Duodenal mucosa (tissue), 2 donors: ENCODE results near the gene NDOR1.

ENCODE experiments used
- H3K27ac ChIP-seq: one replicate; pipeline ENCODE4 v1.7.0; 2013; ENCODE audit warnings: low read depth, low read length
- H3K27me3 ChIP-seq, 2 donors: one replicate each; pipeline ENCODE4 v1.7.0; 2013; ENCODE audit warnings: low read length in 2 of 2, control low read depth in 1 of 2; ENCODE audit not compliant: insufficient read depth in 2 of 2, control insufficient read depth in 1 of 2
- H3K36me3 ChIP-seq, 2 donors: one replicate each; pipeline ENCODE4 v1.7.0; 2013; ENCODE audit warnings: low read length in 2 of 2, control low read depth in 1 of 2; ENCODE audit not compliant: insufficient read depth in 2 of 2, control insufficient read depth in 1 of 2
- H3K4me1 ChIP-seq, 2 donors: one replicate each; pipeline ENCODE4 v1.7.0; 2013; ENCODE audit warnings: low read length in 2 of 2, control low read depth in 1 of 2; ENCODE audit not compliant: insufficient read depth in 2 of 2, control insufficient read depth in 1 of 2
- H3K4me3 ChIP-seq, 2 donors: one replicate each; pipeline ENCODE4 v1.7.0; 2013; ENCODE audit warnings: low read length in 2 of 2, low read depth in 1 of 2
- H3K9ac ChIP-seq, 2 donors: one replicate each; pipeline ENCODE4 v1.7.0; 2013; ENCODE audit warnings: low read length in 2 of 2, low read depth in 1 of 2
- H3K9me3 ChIP-seq, 2 donors: one replicate each; pipeline ENCODE4 v1.7.0; 2013; ENCODE audit warnings: low read length in 2 of 2, control low read depth in 1 of 2; ENCODE audit not compliant: control insufficient read depth in 1 of 2

The NDOR1 gene

DNA sequence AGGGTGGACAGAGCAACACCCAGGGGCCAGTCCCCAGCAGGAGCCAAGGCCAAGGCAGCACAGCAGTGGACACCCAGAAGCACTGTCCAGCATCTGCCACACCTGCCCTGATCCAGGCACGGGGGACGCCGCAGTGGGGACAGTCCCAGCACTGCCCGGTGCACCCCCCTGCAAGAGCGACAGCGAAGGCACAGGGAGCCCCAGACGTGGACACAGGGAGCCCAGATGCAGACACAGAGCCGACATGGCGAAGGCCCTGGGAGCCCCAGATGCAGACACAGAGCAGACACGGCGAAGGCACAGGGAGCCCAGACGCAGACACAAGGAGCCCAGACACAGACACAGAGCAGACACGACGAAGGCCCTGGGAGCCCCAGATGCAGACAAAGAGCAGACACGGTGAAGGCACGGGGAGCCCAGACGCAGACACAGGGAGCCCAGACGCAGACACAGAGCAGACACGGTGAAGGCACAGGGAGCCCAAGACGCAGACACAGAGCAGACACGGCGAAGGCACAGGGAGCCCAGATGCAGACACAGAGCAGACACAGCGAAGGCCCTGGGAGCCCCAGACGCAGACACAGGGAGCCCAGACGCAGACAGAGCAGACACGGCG, 21.4 kb upstream of the NDOR1 start:
- Histone ChIP-seq H3K4me3 (no peak overlapping the region), H3K27me3 (no peaks in the 10 kb centered on the region), H3K27ac (no peak overlapping the region), H3K36me3 (peaks cover 24 to 78% of the 10 kb centered on the region in 2 donors), H3K9me3 (no peaks in the 10 kb centered on the region), H3K9ac (no peak overlapping the region), H3K4me1 (peaks cover 18 to 25% of the 10 kb centered on the region in 2 donors)

DNA sequence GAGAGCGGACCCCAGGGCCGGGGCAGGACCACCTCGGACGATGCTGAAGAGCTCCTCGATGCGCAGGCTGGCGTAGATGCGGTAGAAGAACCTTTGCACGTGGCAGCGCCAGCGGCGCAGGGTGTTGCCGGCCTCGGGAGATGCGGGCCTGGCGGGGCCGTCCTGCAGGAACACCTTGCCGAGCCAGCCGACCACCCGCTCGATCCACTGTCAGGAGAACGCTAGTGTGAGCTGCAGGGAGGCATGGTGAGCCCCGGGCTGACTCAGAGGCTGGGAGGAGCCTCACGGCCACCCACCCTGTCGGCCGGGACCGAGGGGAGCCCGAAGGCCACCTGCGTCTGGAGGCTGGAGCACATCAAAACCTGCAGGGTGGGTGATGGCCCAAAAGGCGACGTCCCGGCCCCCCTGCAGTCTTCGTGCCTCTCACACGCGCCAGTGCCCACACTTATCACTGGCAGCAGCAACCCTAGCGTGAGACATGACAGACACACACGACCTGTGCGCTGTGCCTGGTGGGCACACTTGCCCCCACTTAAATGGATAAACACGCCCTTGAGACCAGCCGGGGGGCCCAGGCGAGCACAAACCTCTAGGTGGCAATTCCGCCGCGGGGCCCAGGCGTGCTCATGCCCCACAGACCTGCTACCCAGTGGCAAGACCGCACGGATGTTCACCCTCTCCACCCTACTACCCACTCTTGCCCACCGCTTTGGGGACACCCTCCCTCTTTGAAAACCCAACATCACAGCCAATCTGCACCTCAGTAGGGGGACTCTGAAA, 20.4 kb upstream of the NDOR1 start:
- peaks cover 21 to 69% of the 10 kb centered on the region in 2 donors for H3K36me3 ChIP-seq
- no peaks in the 10 kb centered on the region for H3K9me3 ChIP-seq
- H3K9ac ChIP-seq, result no peak overlapping the region
- no peak overlapping the region for H3K4me3 ChIP-seq
- H3K27ac ChIP-seq, result no peak overlapping the region
- H3K4me1 ChIP-seq, result peaks cover 27 to 34% of the 10 kb centered on the region in 2 donors
- H3K27me3 ChIP-seq, result no peaks in the 10 kb centered on the region

DNA sequence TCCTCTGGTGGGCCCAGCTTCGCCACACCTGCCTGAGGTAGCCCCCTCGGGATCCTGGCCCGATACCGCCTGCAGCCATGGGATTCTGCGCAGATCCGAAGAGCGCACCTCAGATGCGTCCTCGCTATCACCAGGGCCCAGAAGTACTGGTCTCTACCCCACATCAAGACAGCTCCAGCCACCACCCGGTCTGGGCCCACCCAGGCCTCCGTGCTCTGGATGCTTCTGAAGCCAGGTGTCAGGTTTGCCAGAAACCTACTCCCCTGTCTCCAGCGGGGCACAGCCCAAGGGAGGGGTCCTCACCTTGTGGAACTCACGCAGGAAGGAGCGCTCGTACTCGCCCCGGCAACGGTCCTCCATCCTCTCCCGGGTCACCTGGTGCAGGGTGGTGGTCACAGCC, 19.6 kb upstream of the NDOR1 start:
- Histone ChIP-seq H3K27ac (no peak overlapping the region), H3K4me1 (peaks cover 35 to 43% of the 10 kb centered on the region in 2 donors), H3K9ac (no peak overlapping the region), H3K27me3 (no peaks in the 10 kb centered on the region), H3K36me3 (peaks cover 19 to 69% of the 10 kb centered on the region in 2 donors), H3K9me3 (no peaks in the 10 kb centered on the region), H3K4me3 (no peak overlapping the region)

DNA sequence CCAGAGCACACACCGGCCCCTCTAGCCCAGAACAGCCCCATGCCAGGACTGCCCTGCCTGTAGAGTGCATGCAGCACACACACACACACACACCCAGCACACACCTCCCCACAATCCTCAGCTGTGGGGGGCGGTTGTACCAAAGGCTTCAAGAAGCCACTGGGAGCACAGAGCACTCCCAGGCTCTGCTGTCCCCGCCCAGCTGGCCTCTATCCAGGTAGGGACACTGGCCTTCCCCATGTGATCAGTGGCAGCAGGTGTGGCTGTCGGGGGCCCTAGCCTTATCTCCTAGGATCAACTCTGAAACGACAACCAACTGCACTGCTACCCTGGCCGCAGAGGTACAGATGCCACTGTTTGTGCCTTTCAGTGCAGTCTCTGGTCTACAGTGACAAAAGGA, 19.1 kb upstream of the NDOR1 start:
- H3K4me1 ChIP-seq, result peaks cover 35 to 46% of the 10 kb centered on the region in 2 donors
- no peak overlapping the region for H3K27ac ChIP-seq
- no peak overlapping the region for H3K9ac ChIP-seq
- peak overlapping the region in 1 of 2 donors; percentile 99 for H3K4me3 ChIP-seq
- no peaks in the 10 kb centered on the region for H3K9me3 ChIP-seq
- peaks cover 23 to 68% of the 10 kb centered on the region in 2 donors for H3K36me3 ChIP-seq
- H3K27me3 ChIP-seq, result no peaks in the 10 kb centered on the region

DNA sequence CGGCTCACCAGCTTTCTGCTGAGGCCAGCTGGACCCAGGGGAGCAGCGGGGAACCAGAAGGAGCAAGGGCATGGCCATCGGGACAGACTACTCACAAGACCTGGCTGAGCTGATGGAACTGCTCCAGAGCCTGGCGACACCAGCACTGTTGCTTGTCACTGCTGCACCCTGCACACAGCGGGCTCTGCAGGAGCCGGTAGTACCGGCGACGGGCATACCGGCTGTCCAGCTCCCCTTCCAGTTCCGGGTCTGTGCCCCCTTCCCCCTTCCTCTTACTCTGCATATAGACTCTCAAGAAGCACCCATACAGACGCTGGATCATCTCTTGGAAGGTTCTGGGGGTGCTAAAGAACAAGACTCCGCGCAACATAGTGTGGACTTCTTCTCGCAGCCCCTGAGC, 18.1 kb upstream of the NDOR1 start:
- peak overlapping the region; percentile 72 to 98 for H3K9ac ChIP-seq
- peaks cover 25 to 73% of the 10 kb centered on the region in 2 donors for H3K36me3 ChIP-seq
- H3K9me3 ChIP-seq, result no peaks in the 10 kb centered on the region
- peak overlapping the region; percentile 95 to 99 for H3K4me3 ChIP-seq
- peaks cover 35 to 50% of the 10 kb centered on the region in 2 donors for H3K4me1 ChIP-seq
- H3K27me3 ChIP-seq, result no peaks in the 10 kb centered on the region
- H3K27ac ChIP-seq, result no peak overlapping the region

DNA sequence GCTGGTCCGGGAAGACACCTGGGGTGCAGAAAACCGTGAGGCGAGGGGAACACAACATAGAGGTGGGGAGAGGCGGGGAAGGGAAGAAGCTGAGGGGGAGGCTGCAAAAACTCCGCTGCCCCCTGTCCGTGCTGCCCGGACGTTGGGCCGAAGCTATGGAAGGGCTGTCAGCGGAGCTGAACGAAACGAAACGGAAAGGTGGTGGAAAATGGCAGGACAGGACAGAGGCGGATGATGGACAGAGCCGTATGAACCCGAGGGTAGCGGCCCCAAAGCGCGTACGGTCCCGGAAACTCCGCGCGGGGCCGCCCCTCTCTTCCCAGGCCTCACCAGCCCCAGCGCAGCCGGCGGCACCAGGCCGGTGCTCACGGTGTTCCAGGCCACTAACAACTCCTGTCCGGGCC, 17.4 kb upstream of the NDOR1 start:
- H3K27me3 ChIP-seq, result no peaks in the 10 kb centered on the region
- H3K36me3 ChIP-seq, result peaks cover 28 to 72% of the 10 kb centered on the region in 2 donors
- no peaks in the 10 kb centered on the region for H3K9me3 ChIP-seq
- peak overlapping the region; percentile 72 to 98 for H3K9ac ChIP-seq
- peak overlapping the region; percentile 95 to 99 for H3K4me3 ChIP-seq
- H3K27ac ChIP-seq, result peak overlapping the region; percentile 95
- peaks cover 35 to 50% of the 10 kb centered on the region in 2 donors for H3K4me1 ChIP-seq

DNA sequence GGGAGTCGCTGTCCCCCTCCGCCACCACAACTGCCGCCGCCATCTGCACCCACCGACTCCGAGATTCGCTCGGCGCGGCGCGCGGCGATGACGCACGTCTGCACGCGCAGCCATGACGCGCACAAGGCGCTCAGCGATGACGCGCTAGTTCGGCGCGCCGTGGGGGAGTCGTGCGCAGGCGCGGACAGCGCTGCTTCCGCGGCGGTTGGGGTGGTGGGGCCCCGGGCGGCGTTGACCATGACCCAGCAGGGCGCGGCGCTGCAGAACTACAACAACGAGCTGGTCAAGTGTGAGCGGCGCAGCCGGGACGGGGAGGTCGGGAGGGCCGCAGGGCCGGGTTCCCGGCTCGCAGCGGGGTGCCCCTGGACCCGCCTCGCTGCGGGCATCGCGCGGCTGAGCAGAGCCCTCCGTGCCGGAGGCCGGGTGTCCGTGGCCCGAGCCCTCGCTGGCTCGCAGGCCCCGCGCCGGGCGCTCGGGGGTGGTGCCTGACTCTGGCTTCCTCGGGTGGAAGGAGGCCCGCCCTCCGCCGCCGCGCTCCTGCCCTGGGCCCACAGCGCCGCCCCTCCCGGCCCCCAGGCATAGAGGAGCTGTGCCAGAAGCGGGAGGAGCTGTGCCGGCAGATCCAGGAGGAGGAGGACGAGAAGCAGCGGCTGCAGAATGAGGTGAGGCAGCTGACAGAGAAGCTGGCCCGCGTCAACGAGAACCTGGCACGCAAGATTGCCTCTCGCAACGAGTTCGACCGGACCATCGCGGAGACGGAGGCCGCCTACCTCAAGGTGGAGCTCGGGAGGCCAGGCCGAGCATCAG, 16.8 kb upstream of the NDOR1 start, which contains the start of the genes ANAPC2 and SSNA1:
TSS of gene ANAPC2 (minus strand) at position 71 of the 807 bp plus-strand sequence. CDS start at position 43, 28 bp downstream.
TSS of gene SSNA1 (plus strand) at position 187 of the 807 bp plus-strand sequence. CDS start at position 238, 51 bp downstream.
- Histone ChIP-seq H3K36me3 (peaks cover 23 to 66% of the 10 kb centered on the region in 2 donors), H3K4me3 (peak within 1 kb of the TSS; percentile 95 to 99), H3K4me1 (peaks cover 35 to 50% of the 10 kb centered on the region in 2 donors), H3K9me3 (no peaks in the 10 kb centered on the region), H3K9ac (peak within 1 kb of the TSS; percentile 72 to 98), H3K27me3 (no peaks in the 10 kb centered on the region), H3K27ac (peak within 1 kb of the TSS; percentile 95)

DNA sequence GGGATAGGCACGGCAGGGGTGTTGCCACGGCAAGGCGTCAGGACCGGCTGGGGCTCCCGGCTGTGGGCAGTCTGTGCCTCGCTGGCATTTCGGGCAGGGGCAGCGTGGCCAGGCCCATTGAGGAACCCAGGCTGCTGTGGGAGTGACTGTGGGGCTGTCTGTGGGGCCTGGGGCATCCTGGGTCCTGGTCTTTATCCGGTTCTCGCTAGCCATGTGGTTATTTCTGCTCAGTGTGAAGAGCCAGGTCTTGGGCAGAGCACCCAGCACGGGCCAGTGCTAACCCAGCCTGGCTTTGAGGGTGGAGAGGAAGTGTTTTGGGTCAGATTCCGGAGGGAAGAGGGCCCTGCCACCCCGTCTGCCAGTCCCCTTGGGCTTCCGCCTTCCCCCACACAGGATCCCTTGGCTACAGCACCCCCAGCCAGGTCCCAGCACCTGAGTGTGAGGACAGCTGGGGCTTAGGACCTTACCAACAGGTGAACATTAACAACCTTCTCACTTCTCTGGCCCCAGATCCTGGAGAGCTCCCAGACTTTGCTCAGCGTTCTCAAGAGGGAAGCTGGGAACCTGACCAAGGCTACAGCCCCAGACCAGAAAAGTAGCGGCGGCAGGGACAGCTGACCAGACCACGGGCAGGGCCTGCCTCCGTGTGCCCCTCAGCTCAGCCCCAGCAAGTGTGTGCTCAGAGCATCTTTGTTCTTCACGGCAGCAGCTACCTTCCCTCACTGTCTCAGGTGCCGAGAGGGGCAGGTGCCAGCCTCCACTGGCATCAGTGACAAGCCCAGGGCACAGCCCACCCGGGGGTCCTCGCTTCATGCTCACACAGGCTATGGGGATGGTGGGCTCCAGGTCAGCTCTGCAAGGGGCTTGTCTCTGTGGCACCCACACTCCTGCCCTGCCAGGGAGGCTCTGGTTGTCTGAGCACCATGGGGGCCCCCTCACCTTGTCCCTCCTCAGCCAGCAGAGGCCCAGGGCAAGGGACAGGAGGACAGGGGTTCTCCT, 15.9 kb upstream of the NDOR1 start:
- peaks cover 36 to 53% of the 10 kb centered on the region in 2 donors for H3K4me1 ChIP-seq

DNA sequence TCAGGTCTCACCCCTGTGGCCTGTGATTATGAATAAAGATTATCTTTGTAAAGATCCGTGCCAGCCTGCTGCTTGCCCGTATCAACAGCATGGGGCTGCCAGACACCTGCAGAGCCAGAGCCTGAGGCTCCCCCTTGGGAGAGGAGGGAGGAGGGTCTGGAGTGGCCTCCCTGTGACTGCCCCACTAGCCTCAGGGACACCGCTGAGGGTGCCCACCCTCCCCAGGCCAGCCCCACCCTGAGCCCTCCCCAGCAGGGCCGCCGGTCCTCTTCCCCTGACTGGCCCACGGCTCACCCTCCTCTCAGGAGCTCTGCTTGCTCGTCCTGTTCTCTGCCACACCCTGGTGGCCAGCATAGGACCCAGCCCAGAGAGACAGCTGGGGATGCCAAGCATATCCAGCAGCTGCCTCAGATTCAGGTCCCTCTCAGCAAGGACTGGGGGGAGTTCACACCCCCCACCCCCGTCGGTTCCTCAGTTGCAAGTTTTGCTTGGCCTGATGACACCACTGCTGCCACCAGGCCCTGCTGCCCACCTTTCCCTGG, 15.1 kb upstream of the NDOR1 start:
- H3K4me3 ChIP-seq, result peak overlapping the region in 1 of 2 donors; percentile 95
- H3K9me3 ChIP-seq, result no peaks in the 10 kb centered on the region
- peaks cover 44 to 61% of the 10 kb centered on the region in 2 donors for H3K4me1 ChIP-seq
- H3K27ac ChIP-seq, result peak overlapping the region; percentile 20
- no peak overlapping the region for H3K9ac ChIP-seq
- no peaks in the 10 kb centered on the region for H3K27me3 ChIP-seq
- H3K36me3 ChIP-seq, result peaks cover 18 to 49% of the 10 kb centered on the region in 2 donors

More for the DNA sequence above, 15.9 kb upstream of the NDOR1 start:
- no peaks in the 10 kb centered on the region for H3K9me3 ChIP-seq
- peak overlapping the region; percentile 95 to 99 for H3K4me3 ChIP-seq
- H3K27me3 ChIP-seq, result no peaks in the 10 kb centered on the region
- H3K36me3 ChIP-seq, result peaks cover 18 to 57% of the 10 kb centered on the region in 2 donors
- peak overlapping the region; percentile 95 for H3K27ac ChIP-seq
- peak overlapping the region; percentile 72 to 98 for H3K9ac ChIP-seq
